ENCODE results near the gene AKR1E2.

- no peak for TF ChIP-seq ZBTB48 (tag by site-specific recombination; IDR thresholded peaks at IDR 0.05)
- no peak for TF ChIP-seq SP2 (tag by site-specific recombination; IDR thresholded peaks at IDR 0.05)
- TF ChIP-seq ZNF174 (tag by site-specific recombination; IDR thresholded peaks at IDR 0.05), result no peak
- TF ChIP-seq, protein P1, sequence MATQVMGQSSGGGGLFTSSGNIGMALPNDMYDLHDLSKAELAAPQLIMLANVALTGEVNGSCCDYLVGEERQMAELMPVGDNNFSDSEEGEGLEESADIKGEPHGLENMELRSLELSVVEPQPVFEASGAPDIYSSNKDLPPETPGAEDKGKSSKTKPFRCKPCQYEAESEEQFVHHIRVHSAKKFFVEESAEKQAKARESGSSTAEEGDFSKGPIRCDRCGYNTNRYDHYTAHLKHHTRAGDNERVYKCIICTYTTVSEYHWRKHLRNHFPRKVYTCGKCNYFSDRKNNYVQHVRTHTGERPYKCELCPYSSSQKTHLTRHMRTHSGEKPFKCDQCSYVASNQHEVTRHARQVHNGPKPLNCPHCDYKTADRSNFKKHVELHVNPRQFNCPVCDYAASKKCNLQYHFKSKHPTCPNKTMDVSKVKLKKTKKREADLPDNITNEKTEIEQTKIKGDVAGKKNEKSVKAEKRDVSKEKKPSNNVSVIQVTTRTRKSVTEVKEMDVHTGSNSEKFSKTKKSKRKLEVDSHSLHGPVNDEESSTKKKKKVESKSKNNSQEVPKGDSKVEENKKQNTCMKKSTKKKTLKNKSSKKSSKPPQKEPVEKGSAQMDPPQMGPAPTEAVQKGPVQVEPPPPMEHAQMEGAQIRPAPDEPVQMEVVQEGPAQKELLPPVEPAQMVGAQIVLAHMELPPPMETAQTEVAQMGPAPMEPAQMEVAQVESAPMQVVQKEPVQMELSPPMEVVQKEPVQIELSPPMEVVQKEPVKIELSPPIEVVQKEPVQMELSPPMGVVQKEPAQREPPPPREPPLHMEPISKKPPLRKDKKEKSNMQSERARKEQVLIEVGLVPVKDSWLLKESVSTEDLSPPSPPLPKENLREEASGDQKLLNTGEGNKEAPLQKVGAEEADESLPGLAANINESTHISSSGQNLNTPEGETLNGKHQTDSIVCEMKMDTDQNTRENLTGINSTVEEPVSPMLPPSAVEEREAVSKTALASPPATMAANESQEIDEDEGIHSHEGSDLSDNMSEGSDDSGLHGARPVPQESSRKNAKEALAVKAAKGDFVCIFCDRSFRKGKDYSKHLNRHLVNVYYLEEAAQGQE (tag by site-specific recombination; IDR thresholded peaks at IDR 0.05), result no peak
- TF ChIP-seq, protein P2, sequence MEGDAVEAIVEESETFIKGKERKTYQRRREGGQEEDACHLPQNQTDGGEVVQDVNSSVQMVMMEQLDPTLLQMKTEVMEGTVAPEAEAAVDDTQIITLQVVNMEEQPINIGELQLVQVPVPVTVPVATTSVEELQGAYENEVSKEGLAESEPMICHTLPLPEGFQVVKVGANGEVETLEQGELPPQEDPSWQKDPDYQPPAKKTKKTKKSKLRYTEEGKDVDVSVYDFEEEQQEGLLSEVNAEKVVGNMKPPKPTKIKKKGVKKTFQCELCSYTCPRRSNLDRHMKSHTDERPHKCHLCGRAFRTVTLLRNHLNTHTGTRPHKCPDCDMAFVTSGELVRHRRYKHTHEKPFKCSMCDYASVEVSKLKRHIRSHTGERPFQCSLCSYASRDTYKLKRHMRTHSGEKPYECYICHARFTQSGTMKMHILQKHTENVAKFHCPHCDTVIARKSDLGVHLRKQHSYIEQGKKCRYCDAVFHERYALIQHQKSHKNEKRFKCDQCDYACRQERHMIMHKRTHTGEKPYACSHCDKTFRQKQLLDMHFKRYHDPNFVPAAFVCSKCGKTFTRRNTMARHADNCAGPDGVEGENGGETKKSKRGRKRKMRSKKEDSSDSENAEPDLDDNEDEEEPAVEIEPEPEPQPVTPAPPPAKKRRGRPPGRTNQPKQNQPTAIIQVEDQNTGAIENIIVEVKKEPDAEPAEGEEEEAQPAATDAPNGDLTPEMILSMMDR (tag by site-specific recombination; IDR thresholded peaks at IDR 0.05), result no peak
- no peak for TF ChIP-seq SETDB1 (IDR thresholded peaks at IDR 0.05; ENCODE audit: insufficient read length, low read length)
- TF ChIP-seq ZNF221 (tag by site-specific recombination; IDR thresholded peaks at IDR 0.05; ENCODE audit: borderline replicate concordance), result no peak
- TF ChIP-seq ZBTB17 (tag by site-specific recombination; IDR thresholded peaks at IDR 0.05), result no peak
- TF ChIP-seq BCL11A (tag by site-specific recombination; IDR thresholded peaks at IDR 0.05; ENCODE audit: low read depth), result no peak
- TF ChIP-seq TCF7L2 (IDR thresholded peaks at IDR 0.05; ENCODE audit: borderline replicate concordance, low read depth, low read length), result no peak
- TF ChIP-seq, protein P3, sequence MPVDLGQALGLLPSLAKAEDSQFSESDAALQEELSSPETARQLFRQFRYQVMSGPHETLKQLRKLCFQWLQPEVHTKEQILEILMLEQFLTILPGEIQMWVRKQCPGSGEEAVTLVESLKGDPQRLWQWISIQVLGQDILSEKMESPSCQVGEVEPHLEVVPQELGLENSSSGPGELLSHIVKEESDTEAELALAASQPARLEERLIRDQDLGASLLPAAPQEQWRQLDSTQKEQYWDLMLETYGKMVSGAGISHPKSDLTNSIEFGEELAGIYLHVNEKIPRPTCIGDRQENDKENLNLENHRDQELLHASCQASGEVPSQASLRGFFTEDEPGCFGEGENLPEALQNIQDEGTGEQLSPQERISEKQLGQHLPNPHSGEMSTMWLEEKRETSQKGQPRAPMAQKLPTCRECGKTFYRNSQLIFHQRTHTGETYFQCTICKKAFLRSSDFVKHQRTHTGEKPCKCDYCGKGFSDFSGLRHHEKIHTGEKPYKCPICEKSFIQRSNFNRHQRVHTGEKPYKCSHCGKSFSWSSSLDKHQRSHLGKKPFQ (tag by site-specific recombination; IDR thresholded peaks at IDR 0.05), result no peak
- TF ChIP-seq ZNF747 (tag by site-specific recombination; IDR thresholded peaks at IDR 0.05), result no peak
Measured at GRCh38 chr10:4776234-4776638, 49.8 kb upstream of the AKR1E2 start.

Data from HEK293 (cell line).